Glutamatergic neuron (in vitro differentiated cells): ENCODE measurements around the gene CAPN12. TPM values are rescaled to one million over a fixed set of nuclear protein-coding genes. Genes with fewer than 3 reads are reported as not detected.
A peak's percentile ranks its signal among the peaks of the same experiment; 100 is the strongest.

Source experiments
- DNase-seq: peaks from one replicate; pipeline ENCODE4 v3.0.0; 2022
- H3K27ac Mint-ChIP-seq: one replicate; pipeline ENCODE4 v1.8.0; 2020; ENCODE audit warnings: mild to moderate bottlenecking, mixed read lengths, inconsistent platforms; ENCODE audit not compliant: unreplicated experiment
- H3K27me3 Mint-ChIP-seq: one replicate; pipeline ENCODE4 v1.8.0; 2020; ENCODE audit warnings: mild to moderate bottlenecking, moderate library complexity, mixed read lengths, inconsistent platforms; ENCODE audit not compliant: unreplicated experiment
- H3K36me3 Mint-ChIP-seq: one replicate; pipeline ENCODE4 v1.8.0; 2020; ENCODE audit warnings: mild to moderate bottlenecking, mixed read lengths, inconsistent platforms; ENCODE audit not compliant: unreplicated experiment
- H3K4me1 Mint-ChIP-seq: one replicate; pipeline ENCODE4 v1.8.0; 2020; ENCODE audit warnings: mild to moderate bottlenecking, low read depth, mixed read lengths, inconsistent platforms; ENCODE audit not compliant: unreplicated experiment
- H3K4me3 Mint-ChIP-seq: one replicate; pipeline ENCODE4 v1.8.0; 2020; ENCODE audit warnings: mild to moderate bottlenecking, mixed read lengths, inconsistent platforms; ENCODE audit not compliant: unreplicated experiment
- H3K9me3 Mint-ChIP-seq: one replicate; pipeline ENCODE4 v1.8.0; 2020; ENCODE audit warnings: mild to moderate bottlenecking, moderate library complexity, mixed read lengths, inconsistent platforms; ENCODE audit not compliant: unreplicated experiment
- CTCF ChIP-seq: fragments of 200-600 bp; sonication (generic); IDR thresholded peaks from one replicate; pipeline ENCODE4 v1.5.0; 2021; ENCODE audit not compliant: partially characterized antibody, unreplicated experiment
- total RNA-seq: library from RNA; stranded (reverse); fragmentation: NEBNext Ultra II Directional; extraction: Animal tissue kit (Norgen Biotek cat#: 25700); gene quantifications from one replicate; pipeline ENCODE4 v1.2.1, GENCODE V29; 2021; ENCODE audit not compliant: unreplicated experiment

The CAPN12 gene
- total RNA-seq, 1 donor from 2014 or later, result 4.8 TPM

- no peak for DNase-seq
- Mint-ChIP-seq H3K9me3 (peaks cover 26% of the 10 kb centered on the region), H3K27me3 (peaks cover 13% of the 10 kb centered on the region), H3K4me3 (no peak overlapping the region), H3K27ac (peak overlapping the region; percentile 59), H3K4me1 (peaks cover 45% of the 10 kb centered on the region), H3K36me3 (no peaks in the 10 kb centered on the region)
- TF ChIP-seq CTCF, result no peak
These were observed 43.8 kb downstream of the CAPN12 start for GRCh38 chr19:38700350-38700901.

- Mint-ChIP-seq H3K36me3 (no peaks in the 10 kb centered on the region), H3K27ac (peak overlapping the region; percentile 66), H3K27me3 (peaks cover 13% of the 10 kb centered on the region), H3K4me1 (peaks cover 50% of the 10 kb centered on the region), H3K4me3 (peak overlapping the region; percentile 23), H3K9me3 (peaks cover 26% of the 10 kb centered on the region)
- DNase-seq, result no peak
- TF ChIP-seq CTCF, result no peak
These were observed 44.5 kb downstream of the CAPN12 start for GRCh38 chr19:38699647-38700349.

GRCh38 chr19:38699027-38699346 lies 45.3 kb downstream of the CAPN12 start:
- H3K27me3 Mint-ChIP-seq, result peaks cover 13% of the 10 kb centered on the region
- no peak for DNase-seq
- H3K4me1 Mint-ChIP-seq, result peaks cover 49% of the 10 kb centered on the region
- peak overlapping the region; percentile 72 for H3K27ac Mint-ChIP-seq
- H3K36me3 Mint-ChIP-seq, result no peaks in the 10 kb centered on the region
- peak overlapping the region; percentile 25 for H3K4me3 Mint-ChIP-seq
- H3K9me3 Mint-ChIP-seq, result peaks cover 21% of the 10 kb centered on the region
- no peak for TF ChIP-seq CTCF

GRCh38 chr19:38698225-38699026 lies 45.8 kb downstream of the CAPN12 start:
- no peak for TF ChIP-seq CTCF
- Mint-ChIP-seq H3K4me1 (peaks cover 52% of the 10 kb centered on the region), H3K9me3 (peaks cover 18% of the 10 kb centered on the region), H3K4me3 (peak overlapping the region; percentile 63), H3K27ac (peak overlapping the region; percentile 72), H3K36me3 (no peaks in the 10 kb centered on the region), H3K27me3 (peaks cover 13% of the 10 kb centered on the region)
- DNase-seq, result no peak
